HG03045 (cell line): Measurements from ENCODE around the gene FIG4.
"Not testable (repeated sequence)": the region's sequence is repeated elsewhere in the genome, so short reads cannot be mapped to it uniquely, and the experiment has no call there.

ENCODE experiments used
- ATAC-seq: cut with Tn5 transposase; IDR thresholded peaks from one replicate; pipeline ENCODE4 v1.9.1; 2021; ENCODE audit warnings: mild to moderate bottlenecking, moderate library complexity; ENCODE audit not compliant: unreplicated experiment

FIG4 gene

DNA sequence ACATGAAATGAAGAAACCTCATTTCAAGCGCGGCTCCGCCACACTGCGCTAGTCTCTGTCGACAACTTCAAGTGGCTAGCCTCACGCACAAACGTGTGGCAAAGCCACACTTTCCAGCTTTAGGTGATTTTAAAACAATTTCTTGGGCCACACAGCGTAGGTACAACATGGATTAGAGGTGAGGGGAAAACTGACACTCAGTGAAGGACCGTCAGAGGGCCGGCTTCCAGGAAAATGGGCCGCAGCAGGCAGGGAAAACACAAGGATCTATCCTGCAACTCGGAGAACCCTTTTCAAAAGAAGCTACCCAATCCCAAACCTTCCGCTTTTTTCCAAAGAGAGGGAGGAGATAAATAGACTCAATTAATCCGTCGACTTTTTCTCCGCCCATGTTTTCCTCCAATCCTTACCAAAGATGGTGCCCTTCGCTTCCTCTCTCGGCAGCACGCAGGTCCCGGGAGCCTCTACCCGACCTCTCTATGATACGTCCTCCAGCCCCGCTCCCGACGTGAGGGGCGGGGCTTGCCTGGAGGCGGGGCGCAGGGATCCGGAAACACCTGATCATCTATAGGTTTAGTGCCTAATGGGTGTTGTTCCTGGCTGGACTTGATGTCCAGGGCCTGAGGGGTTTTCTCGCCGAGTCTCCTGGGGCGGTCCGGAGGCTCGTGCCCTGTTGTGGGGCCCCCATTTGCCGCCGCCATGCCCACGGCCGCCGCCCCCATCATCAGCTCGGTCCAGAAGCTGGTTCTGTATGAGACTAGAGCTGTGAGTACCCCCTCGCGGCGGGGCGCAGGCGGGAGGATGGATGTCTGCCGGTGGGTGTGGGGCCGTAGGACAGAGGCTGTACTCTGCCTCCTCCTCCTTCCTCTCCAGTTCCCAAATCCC, at the start of gene FIG4, which contains the start of gene AK9:
TSS of gene FIG4 (plus strand) at position 560 of the 885 bp plus-strand sequence. CDS start at position 700, 140 bp downstream.
TSS of gene AK9 (minus strand) at position 466 of the 885 bp plus-strand sequence. CDS start 15,457 bp downstream, outside the sequence.
- ATAC-seq = peak; percentile 98

DNA sequence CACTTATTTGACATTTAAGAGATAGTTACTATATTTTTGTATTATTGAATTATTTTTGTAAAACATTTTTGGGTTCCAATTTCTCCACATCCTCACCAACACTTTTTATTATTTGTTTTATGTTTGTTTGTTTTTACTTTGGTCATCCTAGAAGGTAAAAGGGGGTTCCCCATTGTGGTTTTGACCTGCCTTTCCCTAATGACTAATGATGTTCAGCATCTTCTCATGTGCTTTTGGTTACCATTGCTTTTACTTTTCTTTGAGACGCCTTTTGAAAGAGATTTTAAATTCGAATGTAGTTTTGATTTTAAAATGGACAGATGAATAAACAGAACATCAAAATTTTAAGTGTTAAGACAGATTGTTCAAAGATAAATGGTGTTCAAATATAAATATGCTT, 47.0 kb upstream of the FIG4 start:
- no peak for ATAC-seq

DNA sequence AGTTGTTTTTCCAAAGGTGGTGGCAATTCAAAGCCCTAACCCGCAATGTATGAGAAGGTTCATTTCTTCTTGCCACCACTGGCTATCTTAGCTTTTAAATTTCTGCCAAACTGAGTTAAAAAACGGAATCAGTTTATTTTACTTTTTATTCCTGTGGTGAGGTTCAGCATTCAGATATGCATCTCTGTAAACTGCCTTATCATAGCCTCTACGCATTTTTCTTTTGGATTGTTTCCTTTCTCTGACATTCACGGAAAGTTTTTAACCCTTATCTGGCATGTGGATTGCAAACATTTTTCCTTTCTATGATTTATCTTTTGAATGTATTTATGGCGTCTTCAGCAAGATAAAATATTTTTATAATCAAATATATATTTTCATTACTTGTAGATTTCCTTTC, 37.8 kb upstream of the FIG4 start:
- ATAC-seq = no peak

DNA sequence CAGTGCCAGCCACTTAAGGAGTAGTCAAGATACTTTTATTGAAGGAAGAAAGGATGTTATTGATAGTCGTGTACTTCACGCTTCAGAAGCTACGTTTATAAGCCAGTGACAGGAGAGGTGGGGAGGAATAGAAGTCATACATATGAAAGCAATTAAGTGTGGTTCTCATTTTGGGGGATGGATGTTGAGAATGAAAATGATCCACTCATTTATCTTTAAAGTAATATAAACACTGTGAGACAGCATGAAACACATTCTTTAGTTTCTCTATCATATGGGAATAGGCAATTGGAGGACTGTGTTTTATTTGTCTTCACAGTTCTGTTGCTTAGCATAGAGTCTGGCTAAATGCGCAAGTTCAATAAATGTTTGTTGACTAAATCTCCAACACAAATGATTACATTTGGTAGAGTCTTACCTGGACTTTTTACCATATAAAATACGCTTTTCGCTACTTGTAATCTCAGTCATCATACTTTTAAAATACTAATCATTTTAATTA, 35.3 kb upstream of the FIG4 start:
- ATAC-seq = no peak

DNA sequence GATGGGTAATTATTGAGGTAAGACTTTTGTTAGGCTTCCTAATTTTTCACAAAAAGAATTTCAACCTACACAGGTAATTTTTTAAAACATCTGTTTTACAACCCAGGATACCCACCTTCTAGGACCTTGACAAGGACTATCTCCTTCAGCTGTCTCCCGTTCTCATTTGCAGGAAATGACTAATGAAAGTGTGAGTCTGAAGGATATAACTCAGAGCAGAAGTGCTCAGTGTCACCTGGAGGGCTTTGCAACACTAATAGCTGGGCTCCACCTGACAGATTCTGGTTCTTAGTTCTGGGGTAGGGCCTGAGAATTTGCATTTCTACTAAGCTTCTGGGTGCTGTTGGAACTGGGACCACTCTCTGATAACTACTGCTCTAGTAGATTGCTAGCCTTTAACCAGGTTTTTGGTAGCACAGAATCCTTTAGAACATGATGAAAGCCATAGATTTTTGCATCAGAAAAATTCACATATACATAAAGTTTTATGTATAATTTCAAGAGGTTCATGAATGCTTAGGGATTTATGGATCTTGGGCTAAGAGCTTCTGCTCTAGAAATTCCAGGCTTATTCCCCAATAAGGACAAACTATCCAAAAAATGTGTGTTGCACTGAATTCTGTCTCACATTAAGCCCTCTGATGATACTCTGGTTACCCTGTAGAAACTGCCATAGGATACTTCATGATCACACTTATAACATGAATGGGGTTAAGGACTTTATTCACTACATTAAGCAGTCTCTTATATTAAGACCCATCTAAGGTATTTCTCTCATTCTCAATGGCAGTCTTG, 30.4 kb upstream of the FIG4 start:
- ATAC-seq = no peak

DNA sequence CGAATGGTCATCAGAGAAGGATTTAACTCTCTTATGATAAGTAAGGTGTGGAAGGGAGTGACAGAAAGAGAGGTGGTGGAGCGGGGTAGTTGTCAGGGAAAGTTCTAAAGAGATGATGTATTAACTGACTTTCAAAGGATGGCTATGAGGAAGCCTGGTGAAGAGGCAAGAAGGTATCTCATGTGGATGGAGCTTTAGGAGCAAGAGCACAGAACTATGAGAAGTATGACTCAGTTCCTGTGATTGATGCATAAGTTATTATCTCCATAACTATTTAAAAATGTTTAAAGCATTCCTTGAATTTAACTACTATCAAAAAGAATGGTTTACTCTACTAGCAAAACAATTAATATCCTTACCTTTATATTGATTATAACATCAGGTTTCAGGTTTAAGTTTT, 28.9 kb upstream of the FIG4 start:
- no peak for ATAC-seq

DNA sequence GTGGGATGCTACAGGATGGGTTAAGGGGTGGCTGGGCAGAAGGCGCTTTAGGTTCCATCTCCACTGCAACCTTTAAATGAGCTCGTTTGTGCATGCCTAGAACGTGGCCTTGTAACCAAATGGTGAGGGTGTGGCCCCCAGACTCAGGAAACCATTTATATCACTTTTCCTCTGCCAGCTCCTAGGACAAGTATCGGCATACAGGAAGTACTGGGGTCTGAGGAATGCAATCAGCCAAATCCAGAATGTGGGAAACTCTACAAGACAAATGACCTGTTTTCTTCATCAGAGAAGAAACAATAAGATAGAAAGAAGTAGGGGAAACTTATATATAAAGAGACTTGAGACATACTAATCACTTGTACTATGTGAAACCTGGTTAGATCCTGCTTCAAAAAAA, 21.3 kb upstream of the FIG4 start:
- no peak for ATAC-seq

DNA sequence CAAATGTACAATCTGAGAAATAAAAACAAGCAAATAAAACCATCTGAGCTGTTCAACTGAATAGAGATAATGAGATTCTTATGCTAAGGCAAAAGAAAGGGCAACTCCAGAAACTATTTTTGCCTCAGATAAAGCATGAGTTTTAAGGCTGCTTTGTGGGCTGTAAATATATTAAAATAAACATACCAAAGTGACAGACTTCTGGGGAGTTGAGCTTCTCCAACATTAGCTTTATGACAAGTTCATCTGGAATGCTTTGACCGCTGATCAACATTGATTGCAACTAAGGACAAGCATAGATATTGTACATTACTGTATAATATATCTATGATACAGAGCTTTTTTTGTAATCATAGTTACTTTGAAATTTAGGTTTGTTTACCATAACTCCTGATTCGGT, 19.4 kb upstream of the FIG4 start:
- no peak for ATAC-seq

DNA sequence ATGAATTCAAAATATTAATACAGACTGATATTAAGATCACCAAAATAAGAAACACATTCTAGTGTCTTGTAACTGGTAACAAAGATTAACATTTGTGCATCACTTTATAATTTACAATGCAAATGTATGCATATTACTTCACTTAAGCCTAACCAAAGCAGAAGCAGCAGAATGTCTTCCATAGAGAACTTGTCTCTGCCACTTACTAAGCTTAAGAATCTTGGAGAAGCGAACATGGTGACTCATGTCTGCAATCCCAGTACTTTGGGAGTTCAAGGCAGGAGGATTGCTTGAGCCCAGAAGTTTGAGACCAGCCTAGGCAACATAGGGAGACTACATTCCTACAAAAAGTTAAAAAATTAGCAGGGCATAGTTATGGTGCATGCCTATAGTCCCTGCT, 18.9 kb upstream of the FIG4 start:
- no peak for ATAC-seq

DNA sequence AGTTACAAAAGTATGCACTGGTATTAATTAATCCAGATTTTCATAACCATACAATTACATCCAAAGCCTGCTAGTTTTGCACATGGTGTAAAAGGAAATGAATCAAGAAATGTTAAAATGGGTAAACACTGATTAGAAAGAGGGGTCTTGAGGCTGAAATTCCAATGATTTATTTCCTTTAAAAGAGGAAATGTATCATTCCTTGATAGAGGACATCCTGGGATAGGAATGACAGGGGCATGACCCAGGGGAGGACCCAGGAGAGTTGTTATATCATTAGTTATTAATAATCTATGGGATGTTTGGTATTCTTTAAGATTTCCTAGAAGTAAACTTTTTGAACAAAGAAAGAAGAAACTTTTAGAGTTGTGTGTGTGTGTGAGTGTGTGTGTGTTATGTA, 18.3 kb upstream of the FIG4 start:
- ATAC-seq = no peak

DNA sequence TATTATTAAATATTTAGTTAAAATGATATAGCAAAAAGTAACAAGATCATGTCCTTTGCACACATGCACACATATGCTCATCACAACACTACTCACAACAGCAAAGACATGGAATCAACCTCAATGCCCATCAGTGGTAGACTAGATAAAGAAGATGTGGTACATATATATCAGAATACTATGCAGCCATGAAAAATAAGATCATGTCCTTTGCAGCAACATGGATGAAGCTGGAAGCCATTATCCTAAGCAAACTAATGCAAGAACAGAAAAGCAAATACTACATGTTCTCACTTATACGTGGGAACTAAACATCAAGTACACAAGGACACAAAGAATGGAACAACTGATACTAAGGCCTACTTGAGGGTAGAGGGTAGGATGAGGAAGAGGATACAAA, 14.4 kb upstream of the FIG4 start:
- no peak for ATAC-seq

DNA sequence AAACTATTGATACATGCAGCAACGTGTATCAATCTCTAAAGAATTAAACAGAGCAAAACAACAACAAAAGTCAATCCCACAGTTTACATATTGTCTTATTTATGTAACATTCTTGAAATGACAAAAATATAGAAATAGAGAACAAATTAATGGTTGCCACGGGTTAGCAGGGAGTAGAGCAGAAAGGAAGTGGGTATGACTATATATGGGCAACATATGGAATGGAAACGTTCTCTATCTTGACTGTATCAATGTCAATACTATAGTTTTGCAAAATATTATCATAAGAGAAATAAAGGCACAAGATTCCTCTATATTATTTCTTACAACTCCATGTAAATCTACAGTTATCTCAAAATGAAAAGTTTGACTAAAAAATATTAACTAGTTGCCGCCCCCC, 12.9 kb upstream of the FIG4 start:
- no peak for ATAC-seq

DNA sequence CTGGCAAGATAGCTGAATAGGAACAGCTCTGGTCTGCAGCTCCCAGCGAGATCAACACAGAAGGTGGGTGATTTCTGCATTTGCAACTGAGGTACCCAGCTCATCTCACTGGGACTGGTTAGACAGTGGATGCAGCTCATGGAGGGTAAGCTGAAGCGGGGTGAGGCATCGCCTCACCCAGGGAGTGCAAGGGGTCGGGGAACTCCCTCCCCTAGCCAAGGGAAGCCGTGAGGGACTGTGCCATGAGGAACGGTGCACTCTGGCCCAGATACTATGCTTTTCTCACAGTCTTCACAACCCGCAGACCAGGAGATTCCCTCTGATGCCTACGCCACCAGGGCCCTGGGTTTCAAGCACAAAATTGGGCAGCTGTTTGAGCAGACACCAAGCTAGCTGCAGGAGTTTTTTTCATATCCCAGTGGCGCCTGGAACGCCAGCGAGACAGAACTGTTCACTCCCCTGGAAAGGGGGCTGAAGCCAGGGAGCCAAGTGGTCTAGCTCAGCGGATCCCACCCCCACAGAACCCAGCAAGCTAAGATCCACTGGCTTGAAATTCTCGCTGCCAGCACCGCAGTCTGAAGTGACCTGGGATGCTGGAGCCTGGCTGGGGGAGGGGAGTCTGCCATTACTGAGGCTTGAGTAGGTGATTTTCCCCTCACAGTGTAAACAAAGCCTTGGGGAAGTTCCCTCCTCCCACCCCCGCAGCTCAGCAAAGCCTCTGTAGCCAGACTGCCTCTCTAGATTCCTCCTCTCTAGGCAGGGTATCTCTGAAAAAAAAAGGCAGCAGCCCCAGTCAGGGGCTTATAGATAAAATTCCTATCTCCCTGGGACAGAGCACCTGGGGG, 12.2 kb upstream of the FIG4 start:
- not testable (repeated sequence) for ATAC-seq

DNA sequence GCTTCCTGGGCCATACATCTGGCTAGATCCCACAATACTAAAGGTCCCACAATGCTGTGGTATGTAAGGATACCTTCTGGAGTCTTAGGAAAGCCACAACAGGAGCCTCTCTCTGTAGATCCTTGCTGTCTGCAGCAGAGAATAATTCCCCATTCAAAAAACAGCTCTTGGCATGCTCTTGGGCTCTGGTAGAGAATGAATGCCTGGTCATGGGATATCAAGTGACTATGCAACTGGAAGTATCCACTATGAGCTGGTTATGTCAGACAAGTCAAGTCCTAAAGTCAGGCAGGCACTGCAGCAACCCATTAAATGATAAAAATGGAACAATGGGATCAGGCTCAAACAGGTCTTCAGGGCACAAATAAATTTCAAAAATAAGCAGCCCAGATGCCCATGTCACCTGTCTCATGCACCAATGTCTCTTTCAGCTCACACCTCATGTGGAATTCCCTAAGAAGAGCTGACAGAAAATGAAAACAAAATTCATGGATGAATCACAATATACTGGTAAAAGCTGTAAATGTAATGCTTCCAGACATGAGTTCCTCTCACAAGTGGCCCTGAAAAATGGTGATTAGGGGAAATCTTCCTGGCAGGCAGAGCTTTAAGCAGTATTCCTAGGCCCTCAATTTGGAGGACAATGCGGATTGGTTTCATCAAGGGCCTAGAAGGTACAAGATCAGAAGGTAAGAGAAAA, 4.4 kb upstream of the FIG4 start:
- ATAC-seq = no peak

DNA sequence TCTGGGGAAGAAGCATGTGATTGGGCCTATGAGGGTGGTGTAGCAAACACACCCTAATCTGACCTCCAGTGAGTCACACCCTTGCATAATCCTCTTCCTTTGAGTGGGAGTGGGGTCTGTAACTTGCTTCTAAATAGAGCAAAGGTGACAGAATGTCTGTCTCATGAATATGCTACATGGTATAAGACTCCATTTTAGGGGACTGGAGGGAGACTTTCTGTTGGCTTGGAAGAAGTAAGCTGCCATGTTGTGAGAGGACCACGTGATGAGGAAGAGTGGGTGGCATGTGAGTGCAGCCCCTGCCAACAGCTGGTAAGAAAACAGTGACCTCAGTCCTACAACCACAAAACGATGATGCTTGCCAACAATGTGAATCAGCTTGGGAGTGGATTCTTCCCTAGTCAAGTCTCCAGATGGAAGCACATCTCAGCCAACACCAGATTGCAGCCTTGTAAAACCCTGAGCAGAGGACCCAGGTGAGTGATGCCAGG, 3.8 kb upstream of the FIG4 start:
- ATAC-seq = no peak

DNA sequence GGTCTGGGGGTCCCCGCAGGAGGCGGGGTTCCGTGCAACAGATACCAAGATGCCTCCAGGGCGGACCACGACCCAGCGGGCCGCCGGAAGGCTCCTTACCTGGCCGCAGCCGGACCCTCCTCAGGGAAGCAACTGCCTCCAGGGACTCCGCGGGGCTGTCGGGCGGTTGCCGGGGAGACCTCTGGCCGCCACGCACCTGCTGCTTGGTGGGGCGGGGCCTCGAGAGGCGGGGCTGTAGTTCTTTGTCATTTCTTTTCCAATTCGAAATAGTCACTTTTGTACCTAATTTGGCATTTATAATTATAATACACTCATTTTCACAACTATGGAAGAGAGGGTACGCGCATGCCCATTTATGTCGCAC, 741 bp upstream of the FIG4 start:
- peak; percentile 46 for ATAC-seq

DNA sequence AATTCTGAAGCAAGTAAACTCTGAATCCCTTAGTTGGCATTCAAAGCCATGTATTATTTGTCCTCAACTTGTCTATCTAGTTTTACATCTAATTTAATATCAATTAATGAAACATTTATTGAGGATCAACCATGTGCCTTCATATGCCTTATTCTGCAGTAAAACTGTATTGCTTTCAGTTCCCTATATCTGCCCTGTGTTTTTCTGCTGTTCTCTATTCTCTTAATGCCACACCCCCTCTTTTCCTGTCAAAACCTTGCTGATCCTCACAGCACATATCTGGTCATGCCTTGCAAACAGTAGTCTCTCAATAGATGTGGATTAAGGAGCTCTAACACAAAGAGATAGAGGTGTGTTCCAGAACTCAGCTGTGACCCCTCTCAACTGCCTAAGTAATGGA, 2.0 kb downstream of the FIG4 start:
- peak; percentile 30 for ATAC-seq

DNA sequence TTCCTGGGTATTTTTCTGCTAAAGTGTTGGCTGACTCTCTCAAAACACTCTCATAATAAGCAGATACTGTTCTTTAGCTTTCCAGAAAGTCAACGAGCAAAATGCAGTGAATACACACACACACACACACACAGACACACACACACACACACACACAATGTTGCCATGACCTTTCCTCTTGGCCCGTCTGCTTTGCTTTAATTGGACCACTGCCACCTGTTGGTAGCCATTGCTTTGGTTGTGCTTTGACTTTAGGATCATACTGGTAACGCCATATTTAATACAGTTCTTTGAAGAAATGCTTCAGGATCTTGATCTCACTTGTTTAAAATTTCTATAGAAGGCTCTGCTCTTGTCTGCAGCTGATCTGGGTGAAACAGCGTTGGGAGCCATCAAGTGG, 4.4 kb downstream of the FIG4 start:
- no peak for ATAC-seq

DNA sequence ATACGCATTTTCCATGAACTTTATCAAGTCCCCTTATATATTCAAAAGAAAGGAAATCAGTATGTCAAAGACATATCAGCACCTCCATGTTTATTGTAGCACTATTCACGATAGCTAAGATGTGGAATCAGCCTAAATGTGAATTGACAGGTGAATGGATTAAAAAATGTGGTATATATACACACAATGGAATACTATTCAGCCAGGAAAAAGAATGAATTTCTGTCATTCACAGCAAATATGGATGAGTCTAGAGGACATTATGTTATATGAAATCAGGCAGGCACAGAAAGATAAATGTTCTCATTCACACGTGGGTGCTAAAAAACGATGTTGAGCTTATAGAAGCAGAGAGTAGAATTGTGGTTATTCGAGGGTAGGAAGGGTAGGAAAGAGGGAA, 5.3 kb downstream of the FIG4 start:
- ATAC-seq = no peak

DNA sequence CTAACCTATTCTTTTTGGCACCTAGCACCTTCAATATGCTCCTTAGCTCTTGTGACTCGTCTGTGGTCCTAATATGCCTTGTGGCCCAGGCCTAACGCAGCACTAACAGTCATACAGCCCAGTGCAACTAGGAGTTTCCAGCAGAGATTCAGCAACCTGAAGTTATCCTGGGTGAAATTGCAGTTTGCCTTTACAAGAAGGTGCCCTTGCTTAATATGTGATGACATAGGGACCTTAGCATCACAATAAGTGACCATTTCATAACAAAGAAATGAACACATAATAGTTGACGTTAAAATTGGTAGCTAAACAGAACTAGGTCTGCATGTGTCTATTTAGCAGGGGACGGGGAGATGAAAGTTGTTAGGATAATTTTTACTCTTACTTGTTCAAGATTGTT, 10.1 kb downstream of the FIG4 start:
- ATAC-seq = no peak
